DMS153 treated with DMSO at 0.1 percent for 48 hours (cell line): ENCODE measurements around the gene NAALAD2.
"Not testable (repeated sequence)": the region's sequence is repeated elsewhere in the genome, so short reads cannot be mapped to it uniquely, and the experiment has no call there.

Experiments used
- DNase-seq: peaks from one replicate; lab custom pipeline; 2025; ENCODE audit not compliant: unreplicated experiment; lab: John Stamatoyannopoulos, UW

Gene NAALAD2

DNA sequence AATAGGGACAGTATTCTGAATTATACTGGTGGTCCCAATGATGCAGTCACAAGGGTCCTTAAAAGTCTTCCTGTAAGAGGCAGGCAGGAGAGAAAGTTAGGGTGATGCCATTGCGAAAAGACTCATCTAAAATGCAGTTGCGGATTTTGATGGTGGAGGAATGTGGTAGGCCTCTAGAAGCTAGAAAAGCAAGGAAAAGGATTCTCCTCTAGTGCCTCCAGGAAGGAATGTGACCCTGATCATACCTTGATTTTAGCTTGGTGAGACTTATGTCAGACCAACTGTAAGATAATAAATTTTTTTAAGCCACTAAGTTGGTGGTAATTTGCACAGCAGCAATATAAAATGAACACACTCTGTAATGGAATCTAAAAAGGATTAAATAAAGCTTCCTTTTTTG is 54.5 kb downstream of the NAALAD2 start:
- DNase-seq: no peak

DNA sequence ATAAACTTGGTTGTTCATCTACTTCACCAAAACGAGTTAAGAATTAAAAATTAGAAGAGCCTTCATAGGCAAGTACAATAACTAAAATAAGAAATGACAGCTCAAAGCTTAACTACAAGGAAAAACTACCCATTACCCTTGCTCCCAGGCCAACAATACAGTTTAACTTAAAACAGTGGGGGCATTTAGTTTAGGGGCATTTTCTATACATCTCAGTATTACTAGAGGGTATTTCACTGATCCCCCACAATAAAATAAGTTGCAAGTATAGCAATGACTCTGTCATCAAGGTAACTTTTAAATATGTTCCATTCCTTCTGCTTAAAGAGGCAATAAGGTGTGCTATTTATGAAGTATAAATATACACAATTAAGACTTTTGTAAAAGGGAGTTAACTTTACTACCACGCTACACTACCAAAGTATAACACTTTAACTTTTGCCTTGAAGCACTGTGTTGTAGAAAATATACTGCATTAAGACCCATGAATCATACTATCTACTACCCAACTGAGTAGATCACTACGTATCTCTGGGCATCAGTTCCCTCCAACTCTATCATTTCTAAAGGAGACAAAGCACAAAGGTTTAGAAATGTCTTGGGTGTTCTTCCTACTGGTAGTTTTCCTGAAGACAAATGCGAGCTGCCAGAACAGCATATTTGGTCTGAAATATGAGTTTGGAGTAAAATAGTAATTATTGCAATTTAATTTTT is 58.6 kb downstream of the NAALAD2 start:
- no peak for DNase-seq

GRCh38 chr11:90197377-90197776 is 62.9 kb downstream of the NAALAD2 start:
- DNase-seq: no peak

DNA sequence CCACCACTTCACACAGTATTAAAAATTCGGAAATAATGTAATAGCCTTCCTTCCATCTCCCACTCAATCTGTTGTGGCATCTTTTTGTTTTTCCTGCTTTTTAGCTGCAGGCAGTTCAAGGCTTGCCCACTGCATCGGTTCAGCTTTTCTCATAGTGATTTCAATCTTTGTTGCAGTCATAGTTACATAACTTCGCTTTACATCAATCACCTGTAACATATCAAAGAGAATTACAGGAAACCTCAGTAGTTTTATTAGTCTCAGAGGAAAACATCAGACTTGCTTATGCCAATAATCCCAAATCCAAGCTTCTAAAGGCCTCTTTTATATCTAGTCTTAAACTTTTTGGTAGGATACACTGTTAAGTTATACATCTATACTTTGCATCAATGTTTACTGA is 67.9 kb downstream of the NAALAD2 start:
- no peak for DNase-seq

GRCh38 chr11:90204407-90204806 is 69.9 kb downstream of the NAALAD2 start:
- DNase-seq: no peak

DNA sequence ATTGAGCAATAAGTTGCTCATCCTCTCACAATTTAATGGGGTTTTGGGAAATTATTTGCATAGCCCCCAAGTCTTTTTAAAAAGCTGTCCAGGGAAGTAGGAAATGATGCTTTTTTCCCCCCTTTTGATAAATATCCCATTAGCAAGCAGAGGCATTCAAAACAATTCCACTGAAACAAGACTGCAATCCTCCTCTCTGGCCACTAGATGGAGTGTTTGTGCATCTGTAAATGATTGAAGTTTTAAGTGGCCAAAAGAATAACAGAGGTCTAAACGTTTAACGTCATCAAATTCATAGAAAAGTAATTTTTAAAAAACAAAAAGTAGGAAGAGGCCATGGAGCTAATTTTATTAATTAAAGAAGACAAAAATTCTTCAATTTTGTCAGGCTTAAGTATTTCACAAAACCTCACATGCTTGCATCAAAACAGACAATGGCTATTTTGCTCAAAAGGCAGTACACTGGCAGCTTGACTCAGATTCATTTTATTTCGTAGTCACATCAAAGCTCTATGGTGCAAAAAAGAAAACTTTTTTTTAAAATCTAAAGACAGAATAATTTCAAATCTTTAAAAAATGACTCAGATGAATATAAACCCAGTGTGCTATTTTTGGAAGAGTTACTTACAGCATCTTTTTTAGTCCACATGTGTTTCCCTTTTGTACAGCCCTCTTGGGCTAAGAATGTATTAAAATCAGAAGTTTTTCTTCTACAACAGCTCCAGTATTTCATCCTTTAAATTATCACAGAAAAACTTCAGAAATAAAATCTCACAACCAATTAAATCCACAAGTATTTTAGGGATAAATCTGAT is 70.6 kb downstream of the NAALAD2 start:
- peak; percentile 53 for DNase-seq

DNA sequence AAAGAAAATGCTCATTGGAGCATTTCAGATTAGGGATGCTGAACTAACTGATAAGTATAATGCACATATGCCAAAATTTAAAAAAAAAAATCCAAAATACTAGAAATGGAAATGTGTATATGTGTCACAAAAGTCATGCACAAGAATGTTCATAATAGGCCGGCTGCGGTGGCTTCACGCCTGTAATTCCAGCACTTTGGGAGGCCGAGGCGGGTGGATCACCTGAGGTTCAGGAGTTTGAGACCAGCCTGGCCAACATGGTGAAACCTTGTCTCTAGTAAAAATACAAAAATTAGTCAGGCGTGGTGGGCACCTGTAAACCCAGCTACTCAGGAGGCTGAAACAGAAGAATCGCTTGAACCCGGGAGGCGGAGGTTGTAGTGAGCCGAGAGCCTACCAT is 73.5 kb downstream of the NAALAD2 start:
- not testable (repeated sequence) for DNase-seq

DNA sequence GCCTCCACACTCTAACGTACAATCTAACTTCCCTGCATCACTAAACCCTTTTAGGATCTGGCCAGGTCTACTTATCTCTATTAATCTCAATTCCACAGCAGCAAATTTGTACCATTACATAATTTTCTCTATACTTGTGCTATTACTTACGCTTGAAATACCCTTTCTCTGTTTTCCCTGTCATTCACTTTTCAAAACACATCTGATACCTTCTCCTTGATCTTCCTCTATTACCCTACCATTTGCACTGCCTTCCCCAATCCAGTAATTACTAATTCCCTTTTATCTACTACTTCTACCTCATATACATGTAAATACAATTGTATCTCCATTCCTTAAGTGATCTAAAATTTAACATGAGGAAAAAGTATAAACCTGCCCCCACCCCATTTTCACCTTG is 74.4 kb downstream of the NAALAD2 start:
- DNase-seq: no peak

GRCh38 chr11:90213322-90213721 is 78.9 kb downstream of the NAALAD2 start:
- DNase-seq: no peak

DNA sequence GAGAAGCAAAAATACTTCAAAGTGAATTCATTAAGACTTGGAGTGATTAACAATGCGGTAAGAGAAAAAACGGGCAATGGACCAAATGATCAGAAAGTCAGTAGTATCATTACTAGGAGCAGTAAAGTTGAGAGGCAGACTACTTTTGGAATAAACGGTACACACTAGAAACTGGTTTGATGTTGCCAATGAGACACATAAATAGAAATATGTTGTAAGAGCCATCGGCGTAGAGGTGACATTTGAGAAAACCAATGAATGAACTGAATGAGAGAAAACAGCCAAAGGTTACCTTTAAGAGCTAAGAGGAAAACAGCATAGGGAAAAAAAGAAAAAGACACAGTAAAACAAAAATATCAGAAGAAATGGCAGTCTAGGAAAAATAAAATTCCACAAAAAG is 82.1 kb downstream of the NAALAD2 start:
- no peak for DNase-seq

DNA sequence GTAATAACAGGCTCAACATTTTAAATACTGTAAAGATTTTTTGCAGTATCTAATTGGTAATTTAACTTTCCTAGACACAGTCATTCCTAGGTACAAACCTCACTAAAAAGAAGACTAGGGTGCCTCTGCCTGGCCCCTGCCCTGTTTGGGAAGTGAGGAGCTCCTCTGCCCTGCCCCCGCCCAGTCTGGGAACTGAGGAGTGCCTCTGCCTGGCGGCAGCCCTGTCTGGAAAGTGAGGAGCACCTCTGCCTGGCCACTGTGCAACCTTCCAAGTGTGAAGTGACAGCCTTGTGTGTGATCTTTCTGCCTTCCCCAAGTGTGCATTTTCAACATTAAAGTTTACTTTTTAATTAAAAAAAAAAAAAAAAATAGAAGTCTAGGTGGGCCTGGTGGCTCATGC is 84.1 kb downstream of the NAALAD2 start:
- no peak for DNase-seq

GRCh38 chr11:90219438-90219837 is 85.0 kb downstream of the NAALAD2 start:
- no peak for DNase-seq

DNA sequence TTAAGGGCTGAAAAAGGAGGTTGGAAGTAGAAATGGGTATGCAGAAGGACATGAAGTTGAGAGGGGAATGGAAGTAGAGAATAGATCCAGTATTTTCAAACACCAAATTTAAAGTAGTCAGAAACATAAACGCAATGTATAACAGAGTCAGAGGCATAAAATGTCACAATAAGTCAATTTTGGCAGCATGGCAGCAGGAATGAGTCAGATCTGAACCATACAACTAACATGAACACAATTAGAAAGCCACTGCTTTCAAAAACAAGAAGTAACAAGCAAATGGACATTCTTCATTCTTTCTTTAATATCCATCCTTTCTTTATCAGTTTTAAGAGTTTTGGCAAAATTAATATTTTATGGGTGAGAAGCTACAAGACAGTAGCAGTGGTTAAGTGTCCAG is 85.9 kb downstream of the NAALAD2 start:
- DNase-seq: no peak

DNA sequence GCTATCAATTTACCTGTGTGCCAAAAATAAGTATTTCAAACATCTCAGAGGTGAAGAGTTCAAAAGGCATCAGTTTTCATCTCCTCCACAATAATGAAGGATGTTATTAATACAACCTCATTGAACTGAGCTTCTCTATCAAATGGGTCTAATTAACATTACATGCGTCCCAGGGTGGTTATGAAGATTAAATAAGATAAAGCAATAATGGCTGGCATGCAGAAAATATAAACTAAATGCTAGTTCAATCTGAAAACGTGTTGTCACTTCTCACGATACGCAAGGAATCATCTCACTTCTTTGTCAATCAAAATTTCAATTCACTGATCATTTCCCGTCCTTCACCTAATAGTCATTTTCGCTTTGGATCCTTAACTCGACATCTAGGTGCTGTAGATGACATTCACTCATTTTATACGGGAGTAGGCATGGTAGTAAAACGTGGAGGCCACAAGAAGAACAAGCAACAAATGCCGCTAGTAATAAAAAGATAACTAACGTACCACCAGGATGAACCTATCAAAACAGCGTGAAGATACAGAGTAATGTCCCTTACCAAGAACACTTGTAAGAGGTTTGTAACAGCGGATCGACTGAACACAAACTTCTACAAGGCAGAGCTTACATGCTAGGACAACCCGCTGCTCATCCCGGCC is 87.5 kb downstream of the NAALAD2 start:
- DNase-seq: no peak

GRCh38 chr11:90222459-90223247 is 88.2 kb downstream of the NAALAD2 start, which contains the start of gene CHORDC1:
TSS of gene CHORDC1 (minus strand) at chr11:90223049. CDS start at chr11:90222954, 95 bp downstream.
- peak; percentile 67 for DNase-seq

GRCh38 chr11:90223248-90223585 is 88.8 kb downstream of the NAALAD2 start:
- no peak for DNase-seq

DNA sequence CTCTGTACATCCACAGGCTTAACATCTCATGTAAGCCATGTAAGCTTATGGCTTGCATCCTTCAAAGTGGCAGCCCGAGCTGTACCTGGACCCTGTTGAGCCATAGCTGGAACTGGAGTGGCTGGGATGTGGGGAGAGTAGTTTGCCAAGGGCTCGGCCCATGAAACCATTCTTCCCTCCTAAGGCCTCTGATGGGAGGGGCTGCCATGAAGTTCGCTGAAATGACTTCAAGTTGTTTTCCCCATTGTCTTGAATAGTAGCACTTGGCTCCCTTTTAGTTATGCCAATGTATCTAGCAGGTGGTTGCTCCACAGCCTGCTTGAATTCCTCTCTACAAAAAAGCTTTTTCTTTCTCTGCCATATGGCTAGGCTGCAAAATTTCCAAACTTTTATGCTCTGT is 93.6 kb downstream of the NAALAD2 start:
- DNase-seq: no peak

DNA sequence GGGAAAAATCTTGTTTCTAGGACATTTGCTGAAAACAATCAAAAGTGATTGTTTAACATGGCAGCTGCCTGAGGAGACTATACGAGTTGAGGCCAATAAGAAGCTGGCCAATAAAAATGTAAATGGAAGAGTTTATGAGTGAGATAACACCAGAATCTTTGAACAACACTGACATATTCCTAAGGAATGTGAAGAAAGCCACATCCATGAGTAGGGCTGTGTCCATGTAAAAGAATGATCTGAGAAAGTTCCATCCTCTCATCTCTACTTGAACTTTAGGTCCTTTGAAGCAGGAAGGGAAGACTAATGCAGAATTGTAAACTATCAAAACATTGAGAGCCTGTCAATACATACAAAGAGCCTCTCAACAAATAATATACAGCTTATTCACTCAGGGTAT is 95.3 kb downstream of the NAALAD2 start:
- no peak for DNase-seq

- DNase-seq: no peak
Measured at GRCh38 chr11:90234977-90235376, 100.5 kb downstream of the NAALAD2 start.

- no peak for DNase-seq
Measured at GRCh38 chr11:90235526-90235925, 101.1 kb downstream of the NAALAD2 start.

DNA sequence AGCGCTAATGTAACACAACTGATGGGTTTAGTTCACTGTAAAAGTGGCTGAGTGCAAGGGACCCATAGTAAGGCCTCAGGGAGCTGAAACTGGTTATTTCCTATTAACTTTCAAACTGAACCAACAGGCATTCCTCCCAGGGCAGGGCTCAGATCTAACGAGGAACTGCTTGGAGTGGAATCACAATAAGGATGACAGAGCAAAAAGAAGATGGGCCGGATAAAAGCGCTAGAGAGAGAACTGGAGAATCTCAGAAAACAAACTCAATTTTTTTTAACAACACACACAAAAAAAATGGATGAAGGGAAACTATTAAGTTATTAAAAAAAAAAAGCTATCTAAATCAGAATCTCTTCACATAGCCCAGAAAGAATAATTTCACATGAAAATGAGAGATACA is 102.5 kb downstream of the NAALAD2 start:
- no peak for DNase-seq
